Activated CD4-positive, alpha-beta T cell treated with anti-CD3 and anti-CD28 coated beads for 36 hours (primary cell): ENCODE results near the gene RACGAP1. TPM values are rescaled to one million over a fixed set of nuclear protein-coding genes. Genes with fewer than 3 reads are reported as not detected.

Experiments
- ATAC-seq: fragments of 200-7000 bp; cut with Tn5 transposase; one replicate; pipeline ENCODE4 v1.10.0; 2021; ENCODE audit warnings: mild to moderate bottlenecking, moderate library complexity
- CTCF ChIA-PET: fragments of 350-600 bp; sonication (Branson Sonifier 250); formaldehyde crosslinking; loops from one replicate; lab custom pipeline; 2021; ENCODE audit warnings: antibody characterized with exemption; lab: Charles Lee
- POLR2A ChIA-PET: fragments of 350-600 bp; sonication (Branson Sonifier 250); formaldehyde crosslinking; loops from one replicate; lab custom pipeline; 2021; ENCODE audit warnings: antibody characterized with exemption, inconsistent platforms; lab: Charles Lee
- DNase-seq: peaks from one replicate; pipeline ENCODE4 v3.0.0-alpha.2; 2020
- H3K27ac Mint-ChIP-seq: one replicate; pipeline ENCODE4 v1.8.0; 2021; ENCODE audit warnings: mixed read lengths
- H3K27me3 Mint-ChIP-seq: one replicate; pipeline ENCODE4 v1.8.0; 2021; ENCODE audit warnings: mixed read lengths
- H3K36me3 Mint-ChIP-seq: one replicate; pipeline ENCODE4 v1.8.0; 2021; ENCODE audit warnings: low read depth, mixed read lengths
- H3K4me1 Mint-ChIP-seq: one replicate; pipeline ENCODE4 v1.8.0; 2021; ENCODE audit warnings: mixed read lengths
- H3K4me3 Mint-ChIP-seq: one replicate; pipeline ENCODE4 v1.8.0; 2021; ENCODE audit warnings: mild to moderate bottlenecking, moderate library complexity, mixed read lengths
- H3K9me3 Mint-ChIP-seq: one replicate; pipeline ENCODE4 v1.8.0; 2021; ENCODE audit warnings: low read depth, mixed read lengths
- intact Hi-C, 2 experiments: fragments of 100-400 bp; cut with DNase I in 1 of 2; cut with micrococcal nuclease in 1 of 2; formaldehyde crosslinking; loops; one replicate each; pipeline versions ENCODE4 v1.14.2 to v1.15.1; 2022 to 2024; cut with DNase I, micrococcal nuclease
- total RNA-seq, 2 experiments: library from RNA; stranded (reverse); gene quantifications; one replicate each; pipeline ENCODE4 v1.2.3, GENCODE V29; 2021

RACGAP1 gene
- total RNA-seq, 2 experiments from 2014 or later: 99.7 to 118 TPM

DNA sequence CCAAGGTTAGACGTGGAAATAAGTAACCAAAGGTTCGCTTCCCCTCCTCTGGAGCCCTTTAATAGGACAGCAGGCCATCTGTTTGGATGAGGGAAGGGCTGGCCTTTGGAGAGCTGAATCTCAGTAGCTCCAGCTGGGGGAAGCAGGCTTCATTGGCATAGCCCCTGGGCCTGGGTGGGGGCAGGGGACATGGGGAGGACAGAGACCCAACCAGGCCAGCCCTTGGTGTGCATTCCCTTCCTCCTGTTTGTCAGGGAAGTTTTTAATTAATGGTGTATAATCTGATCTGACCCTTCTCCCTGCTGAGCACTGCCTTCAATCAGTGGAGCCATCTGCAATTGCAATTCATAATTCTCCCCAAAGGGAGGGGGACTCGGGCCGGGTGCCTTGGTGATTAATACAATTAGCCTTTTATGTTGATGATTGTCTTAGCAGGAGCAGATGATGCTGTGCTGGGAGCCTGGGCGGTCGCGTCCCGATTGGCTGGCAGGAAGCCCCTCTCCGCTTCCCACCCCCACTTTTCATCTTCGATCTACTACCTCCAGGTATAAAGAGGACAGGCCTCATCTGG is 46.2 kb downstream of the RACGAP1 start:
- ChIA-PET CTCF (interaction anchor here (1.0 to 10.5 kb wide), 7 partner anchors 11 to 112 kb away, joined by 3 to 98 read pairs (median 3); no protein-coding TSS in a partner anchor), POLR2A (no interaction called here)
- Mint-ChIP-seq H3K4me3 (no peak overlapping the region), H3K36me3 (no peaks in the 10 kb centered on the region), H3K4me1 (no peaks in the 10 kb centered on the region), H3K27me3 (no peaks in the 10 kb centered on the region), H3K9me3 (no peaks in the 10 kb centered on the region), H3K27ac (no peak overlapping the region)
- intact Hi-C loops: no loop called here
- ATAC-seq: no peak
- no peak for DNase-seq

GRCh38 chr12:49978125-49978524 is 47.2 kb downstream of the RACGAP1 start:
- ChIA-PET CTCF (interaction anchor here (0.7 to 10.5 kb wide), 7 partner anchors 10 to 111 kb away, joined by 3 to 98 read pairs (median 3); no protein-coding TSS in a partner anchor), POLR2A (interaction anchor here (0.8 kb wide), 1 partner anchor 9 kb away, joined by 3 read pairs; no protein-coding TSS in a partner anchor)
- no peak for DNase-seq
- ATAC-seq: no peak
- intact Hi-C loops: no loop called here
- Mint-ChIP-seq H3K36me3 (no peaks in the 10 kb centered on the region), H3K4me3 (no peak overlapping the region), H3K9me3 (no peaks in the 10 kb centered on the region), H3K27me3 (no peaks in the 10 kb centered on the region), H3K27ac (no peak overlapping the region), H3K4me1 (no peaks in the 10 kb centered on the region)

GRCh38 chr12:49976557-49976956 is 48.7 kb downstream of the RACGAP1 start:
- CTCF ChIA-PET: interaction anchor here (2.9 kb wide), 1 partner anchor 10 kb away, joined by 14 read pairs; no protein-coding TSS in a partner anchor
- ATAC-seq: no peak
- intact Hi-C loops: no loop called here
- no peak overlapping the region for H3K4me3 Mint-ChIP-seq
- no peaks in the 10 kb centered on the region for H3K4me1 Mint-ChIP-seq
- H3K9me3 Mint-ChIP-seq: no peaks in the 10 kb centered on the region
- H3K27ac Mint-ChIP-seq: no peak overlapping the region
- no peaks in the 10 kb centered on the region for H3K27me3 Mint-ChIP-seq
- POLR2A ChIA-PET: no interaction called here
- no peaks in the 10 kb centered on the region for H3K36me3 Mint-ChIP-seq
- DNase-seq: no peak

DNA sequence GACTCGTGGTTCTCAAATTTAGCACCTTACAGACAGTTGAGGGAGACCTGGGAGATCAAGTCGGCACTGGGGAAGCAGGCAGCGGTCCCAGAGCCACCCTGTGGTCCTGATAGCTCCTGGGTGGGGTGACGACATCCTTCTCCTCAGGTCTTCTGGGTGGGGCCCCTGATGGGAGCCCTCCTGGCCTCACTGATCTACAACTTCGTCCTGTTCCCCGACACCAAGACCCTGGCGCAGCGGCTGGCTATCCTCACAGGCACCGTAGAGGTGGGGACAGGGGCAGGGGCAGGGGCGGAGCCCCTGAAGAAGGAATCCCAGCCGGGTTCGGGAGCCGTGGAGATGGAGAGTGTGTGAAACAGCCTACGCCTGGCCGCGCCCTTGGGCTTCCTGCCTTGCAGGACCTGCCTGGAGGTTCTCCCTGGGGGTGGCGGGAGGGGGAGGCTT is 50.0 kb downstream of the RACGAP1 start:
- Mint-ChIP-seq H3K36me3 (no peaks in the 10 kb centered on the region), H3K9me3 (no peaks in the 10 kb centered on the region), H3K27ac (no peak overlapping the region), H3K27me3 (no peaks in the 10 kb centered on the region), H3K4me3 (no peak overlapping the region), H3K4me1 (no peaks in the 10 kb centered on the region)
- CTCF ChIA-PET: interaction anchor here (0.7 to 2.9 kb wide), 3 partner anchors 9 to 81 kb away, joined by 3 to 14 read pairs (median 3); no protein-coding TSS in a partner anchor
- POLR2A ChIA-PET: no interaction called here
- DNase-seq: no peak
- ATAC-seq: no peak
- intact Hi-C loops: no loop called here

- POLR2A ChIA-PET: no interaction called here
- H3K4me1 Mint-ChIP-seq: no peaks in the 10 kb centered on the region
- no peak for DNase-seq
- intact Hi-C loops: no loop called here
- no peaks in the 10 kb centered on the region for H3K36me3 Mint-ChIP-seq
- H3K27me3 Mint-ChIP-seq: no peaks in the 10 kb centered on the region
- no peak overlapping the region for H3K27ac Mint-ChIP-seq
- ATAC-seq: no peak
- no peak overlapping the region for H3K4me3 Mint-ChIP-seq
- no peaks in the 10 kb centered on the region for H3K9me3 Mint-ChIP-seq
- CTCF ChIA-PET: interaction anchor here (0.7 to 2.9 kb wide), 4 partner anchors 8 to 81 kb away, joined by 3 to 14 read pairs (median 3); no protein-coding TSS in a partner anchor
Observed at GRCh38 chr12:49974677-49975317, 50.5 kb downstream of the RACGAP1 start.

DNA sequence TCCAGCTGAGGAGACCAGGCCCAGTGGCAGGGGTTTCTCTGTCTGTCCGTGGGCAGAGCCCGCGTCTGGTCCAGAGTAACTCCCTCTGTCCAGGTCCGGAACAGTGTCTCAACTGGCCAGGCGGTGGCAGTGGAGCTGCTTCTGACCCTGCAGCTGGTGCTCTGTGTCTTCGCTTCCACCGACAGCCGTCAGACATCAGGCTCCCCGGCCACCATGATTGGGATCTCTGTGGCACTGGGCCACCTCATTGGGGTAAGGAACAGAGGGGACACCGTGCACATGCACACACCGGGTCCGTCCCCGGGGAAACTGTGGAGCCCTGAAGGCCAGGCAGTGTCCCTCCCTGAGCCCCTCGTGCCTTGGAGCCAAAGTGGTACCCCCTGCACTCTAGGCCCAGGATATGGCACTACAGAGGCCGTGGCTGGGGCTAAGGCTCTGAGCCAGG is 51.0 kb downstream of the RACGAP1 start:
- no peak for ATAC-seq

DNA sequence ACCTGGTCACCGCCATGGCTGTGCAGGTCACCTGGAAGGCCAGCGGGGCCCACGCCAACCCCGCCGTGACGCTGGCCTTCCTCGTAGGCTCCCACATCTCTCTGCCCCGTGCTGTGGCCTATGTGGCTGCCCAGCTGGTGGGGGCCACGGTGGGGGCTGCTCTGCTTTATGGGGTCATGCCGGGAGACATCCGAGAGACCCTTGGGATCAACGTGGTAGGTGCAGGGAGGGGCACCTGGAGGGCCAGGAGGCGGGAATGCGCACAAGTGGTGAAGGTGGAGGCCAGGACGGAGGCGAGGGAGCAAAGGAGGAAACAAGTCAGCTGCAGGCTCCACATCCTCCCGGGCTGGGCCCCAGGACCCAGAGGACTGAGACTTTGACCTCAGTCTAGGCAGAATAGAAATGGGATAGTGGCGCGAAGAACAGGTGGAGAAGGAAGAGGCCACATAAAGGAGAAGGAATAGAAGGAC is 51.9 kb downstream of the RACGAP1 start:
- ChIA-PET POLR2A (no interaction called here), CTCF (interaction anchor here (1.1 kb wide), 1 partner anchor 82 kb away, joined by 4 read pairs; no protein-coding TSS in a partner anchor)
- no peaks in the 10 kb centered on the region for H3K27me3 Mint-ChIP-seq
- DNase-seq (no peak), ATAC-seq (no peak)
- no peak overlapping the region for H3K4me3 Mint-ChIP-seq
- H3K4me1 Mint-ChIP-seq: no peaks in the 10 kb centered on the region
- no peaks in the 10 kb centered on the region for H3K36me3 Mint-ChIP-seq
- H3K27ac Mint-ChIP-seq: no peak overlapping the region
- H3K9me3 Mint-ChIP-seq: no peaks in the 10 kb centered on the region
- intact Hi-C loops: no loop called here

More for the DNA sequence above, 51.0 kb downstream of the RACGAP1 start:
- intact Hi-C loops: no loop called here
- H3K9me3 Mint-ChIP-seq: no peaks in the 10 kb centered on the region
- no peak overlapping the region for H3K27ac Mint-ChIP-seq
- no peak overlapping the region for H3K4me3 Mint-ChIP-seq
- H3K4me1 Mint-ChIP-seq: no peaks in the 10 kb centered on the region
- H3K36me3 Mint-ChIP-seq: no peaks in the 10 kb centered on the region
- H3K27me3 Mint-ChIP-seq: no peaks in the 10 kb centered on the region
- CTCF ChIA-PET: interaction anchor here (1.1 to 2.9 kb wide), 4 partner anchors 7 to 82 kb away, joined by 3 to 14 read pairs (median 4); no protein-coding TSS in a partner anchor
- DNase-seq: no peak
- POLR2A ChIA-PET: no interaction called here

- POLR2A ChIA-PET: no interaction called here
- Mint-ChIP-seq H3K27ac (no peak within 1 kb of the TSS), H3K4me1 (no peaks in the 10 kb centered on the region), H3K9me3 (no peaks in the 10 kb centered on the region), H3K36me3 (no peaks in the 10 kb centered on the region), H3K27me3 (peaks cover 5% of the 10 kb centered on the region), H3K4me3 (no peak within 1 kb of the TSS)
- CTCF ChIA-PET: interaction anchor here (0.9 to 1.1 kb wide), 2 partner anchors 67 to 82 kb away, joined by 4 read pairs; no protein-coding TSS in a partner anchor
- intact Hi-C loops: no loop called here
- ATAC-seq (no peak), DNase-seq (no peak)
Observed at GRCh38 chr12:49972641-49973360, 52.5 kb downstream of the RACGAP1 start, which contains the start of gene AQP6. TSS of gene AQP6 (plus strand) at chr12:49972947. CDS start at chr12:49973174, 227 bp downstream.

GRCh38 chr12:49972129-49972528 is 53.2 kb downstream of the RACGAP1 start:
- no peaks in the 10 kb centered on the region for H3K9me3 Mint-ChIP-seq
- CTCF ChIA-PET: interaction anchor here (0.9 to 1.2 kb wide), 3 partner anchors 12 to 84 kb away, joined by 3 to 4 read pairs (median 3); no protein-coding TSS in a partner anchor
- H3K36me3 Mint-ChIP-seq: no peaks in the 10 kb centered on the region
- no peak overlapping the region for H3K27ac Mint-ChIP-seq
- intact Hi-C loops: no loop called here
- DNase-seq (no peak), ATAC-seq (no peak)
- no peaks in the 10 kb centered on the region for H3K4me1 Mint-ChIP-seq
- no peak overlapping the region for H3K4me3 Mint-ChIP-seq
- POLR2A ChIA-PET: no interaction called here
- peaks cover 5% of the 10 kb centered on the region for H3K27me3 Mint-ChIP-seq

DNA sequence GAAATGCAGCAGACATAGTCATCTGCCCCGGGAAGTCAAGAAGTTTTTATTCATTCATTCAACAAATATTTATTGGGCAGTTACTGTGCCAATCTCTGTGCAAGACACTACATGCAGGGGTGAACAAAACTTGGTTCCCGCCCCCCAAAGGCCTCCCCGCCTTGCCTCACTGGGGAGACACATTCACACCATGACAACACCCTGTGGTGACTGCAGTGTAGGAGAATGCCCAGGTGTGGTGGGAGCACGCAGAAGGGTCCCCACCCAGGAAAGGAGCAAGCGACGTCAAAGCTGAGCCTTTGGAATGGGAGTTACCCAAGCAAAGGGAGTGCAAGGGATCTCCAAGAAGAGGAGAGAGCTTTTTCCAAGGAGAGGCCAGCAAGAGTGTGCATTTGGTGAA is 54.2 kb downstream of the RACGAP1 start:
- Mint-ChIP-seq H3K4me1 (no peaks in the 10 kb centered on the region), H3K9me3 (no peaks in the 10 kb centered on the region), H3K27ac (no peak overlapping the region), H3K4me3 (no peak overlapping the region), H3K27me3 (peaks cover 9% of the 10 kb centered on the region), H3K36me3 (no peaks in the 10 kb centered on the region)
- intact Hi-C loops: no loop called here
- ATAC-seq: no peak
- no peak for DNase-seq
- CTCF ChIA-PET: interaction anchor here (1.1 to 1.2 kb wide), 2 partner anchors 11 to 85 kb away, joined by 3 read pairs; no protein-coding TSS in a partner anchor
- POLR2A ChIA-PET: no interaction called here

DNA sequence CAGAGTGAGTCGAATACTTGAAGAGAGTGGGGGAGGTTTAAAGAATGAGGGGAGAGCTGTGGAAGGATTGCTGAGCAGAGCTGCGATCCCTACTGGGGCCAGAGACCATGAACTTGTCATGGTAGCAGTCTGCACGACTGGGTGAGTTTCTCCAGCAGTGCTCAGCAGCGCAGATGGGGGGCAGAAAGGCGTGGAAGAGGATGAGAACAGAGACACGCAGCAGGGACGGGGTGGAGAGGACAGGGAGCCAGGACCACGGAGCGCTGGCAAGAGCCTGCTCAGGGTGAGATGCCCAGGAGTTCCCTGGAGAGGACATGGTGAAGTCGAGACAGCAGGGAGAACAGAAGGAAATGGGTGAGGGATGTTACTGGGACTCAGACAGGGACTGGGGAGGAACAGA is 54.6 kb downstream of the RACGAP1 start:
- DNase-seq (no peak), ATAC-seq (no peak)
- no peaks in the 10 kb centered on the region for H3K36me3 Mint-ChIP-seq
- no peak overlapping the region for H3K27ac Mint-ChIP-seq
- H3K4me3 Mint-ChIP-seq: no peak overlapping the region
- CTCF ChIA-PET: interaction anchor here (1.1 to 7.1 kb wide), 2 partner anchors 85 to 97 kb away, joined by 3 to 125 read pairs; no protein-coding TSS in a partner anchor
- H3K9me3 Mint-ChIP-seq: no peaks in the 10 kb centered on the region
- POLR2A ChIA-PET: no interaction called here
- peaks cover 10% of the 10 kb centered on the region for H3K27me3 Mint-ChIP-seq
- intact Hi-C loops: no loop called here
- H3K4me1 Mint-ChIP-seq: no peaks in the 10 kb centered on the region
